H1 (cell line): ENCODE measurements around the gene PLEKHA4.
"Not testable (repeated sequence)": the region's sequence is repeated elsewhere in the genome, so short reads cannot be mapped to it uniquely, and the experiment has no call there.

Experiments used
- CEBPB ChIP-seq: IDR thresholded peaks from 2 replicates; pipeline ENCODE4 v1.6.1; 2012; ENCODE audit warnings: low read depth, low read length
- EZH2 ChIP-seq: fragments of 200-600 bp; sonication (generic); IDR thresholded peaks from 2 replicates; pipeline ENCODE4 v1.7.1; 2012; ENCODE audit warnings: low read depth, mild to moderate bottlenecking, moderate library complexity, low read length, inconsistent platforms; ENCODE audit not compliant: severe bottlenecking
- POLR2A ChIP-seq, 2 experiments: IDR thresholded peaks; 1 replicate in 1 of 2; 2 replicates in 1 of 2; pipeline ENCODE4 v1.6.1; 2011; ENCODE audit warnings: low read depth in 2 of 2, low read length in 2 of 2, mild to moderate bottlenecking in 2 of 2; ENCODE audit errors: control extremely low read depth in 1 of 2
- RFX5 ChIP-seq: IDR thresholded peaks from 2 replicates; pipeline ENCODE4 v1.6.1; 2011; ENCODE audit warnings: low read depth, low read length, improper control_type of control experiment, borderline replicate concordance
- SIRT6 ChIP-seq: IDR thresholded peaks from one replicate; pipeline ENCODE4 v1.7.1; 2012; ENCODE audit warnings: low read length, inconsistent platforms
- SP1 ChIP-seq: IDR thresholded peaks from 2 replicates; pipeline ENCODE4 v1.6.1; 2011; ENCODE audit warnings: low read depth, low read length
- TF ChIP-seq, protein P1 (sequence below), 3 experiments: IDR thresholded peaks; 1 replicate in 2 of 3; 2 replicates in 1 of 3; pipeline versions ENCODE4 v1.5.1 to v1.6.1; 2011; ENCODE audit warnings: low read length in 3 of 3, mild to moderate bottlenecking in 3 of 3, inconsistent platforms in 2 of 3, low read depth in 1 of 3, moderate library complexity in 1 of 3; ENCODE audit not compliant: insufficient read depth in 1 of 3; ENCODE audit errors: control extremely low read depth in 1 of 3

GRCh38 chr19:48903788-48904187, 35.4 kb upstream of the PLEKHA4 start:
- TF ChIP-seq EZH2; SIRT6; SP1; CEBPB; RFX5; POLR2A (IDR thresholded peaks at IDR 0.05; ENCODE audit: control extremely low read depth in 1 of 2, low read depth in 2 of 2, low read length in 2 of 2): not testable (repeated sequence)
- TF ChIP-seq, protein P1, sequence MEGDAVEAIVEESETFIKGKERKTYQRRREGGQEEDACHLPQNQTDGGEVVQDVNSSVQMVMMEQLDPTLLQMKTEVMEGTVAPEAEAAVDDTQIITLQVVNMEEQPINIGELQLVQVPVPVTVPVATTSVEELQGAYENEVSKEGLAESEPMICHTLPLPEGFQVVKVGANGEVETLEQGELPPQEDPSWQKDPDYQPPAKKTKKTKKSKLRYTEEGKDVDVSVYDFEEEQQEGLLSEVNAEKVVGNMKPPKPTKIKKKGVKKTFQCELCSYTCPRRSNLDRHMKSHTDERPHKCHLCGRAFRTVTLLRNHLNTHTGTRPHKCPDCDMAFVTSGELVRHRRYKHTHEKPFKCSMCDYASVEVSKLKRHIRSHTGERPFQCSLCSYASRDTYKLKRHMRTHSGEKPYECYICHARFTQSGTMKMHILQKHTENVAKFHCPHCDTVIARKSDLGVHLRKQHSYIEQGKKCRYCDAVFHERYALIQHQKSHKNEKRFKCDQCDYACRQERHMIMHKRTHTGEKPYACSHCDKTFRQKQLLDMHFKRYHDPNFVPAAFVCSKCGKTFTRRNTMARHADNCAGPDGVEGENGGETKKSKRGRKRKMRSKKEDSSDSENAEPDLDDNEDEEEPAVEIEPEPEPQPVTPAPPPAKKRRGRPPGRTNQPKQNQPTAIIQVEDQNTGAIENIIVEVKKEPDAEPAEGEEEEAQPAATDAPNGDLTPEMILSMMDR (IDR thresholded peaks at IDR 0.05; ENCODE audit: control extremely low read depth in 1 of 3, insufficient read depth in 1 of 3, low read depth in 1 of 3, low read length in 3 of 3): not testable (repeated sequence)
